Femur (tissue), 1 donor: ENCODE results near the gene PCDHGA1.
A peak's percentile ranks its signal among the peaks of the same experiment; 100 is the strongest.
"Not testable (repeated sequence)": the region's sequence is repeated elsewhere in the genome, so short reads cannot be mapped to it uniquely, and the experiment has no call there.

Experiments
- DNase-seq: peaks from one replicate; pipeline ENCODE4 v3.0.0-alpha.2; 2017

PCDHGA1 gene

GRCh38 chr5:141330299-141331080, at the start of gene PCDHGA1:
TSS of gene PCDHGA1 (plus strand) at chr5:141330514.
- DNase-seq = no peak

DNA sequence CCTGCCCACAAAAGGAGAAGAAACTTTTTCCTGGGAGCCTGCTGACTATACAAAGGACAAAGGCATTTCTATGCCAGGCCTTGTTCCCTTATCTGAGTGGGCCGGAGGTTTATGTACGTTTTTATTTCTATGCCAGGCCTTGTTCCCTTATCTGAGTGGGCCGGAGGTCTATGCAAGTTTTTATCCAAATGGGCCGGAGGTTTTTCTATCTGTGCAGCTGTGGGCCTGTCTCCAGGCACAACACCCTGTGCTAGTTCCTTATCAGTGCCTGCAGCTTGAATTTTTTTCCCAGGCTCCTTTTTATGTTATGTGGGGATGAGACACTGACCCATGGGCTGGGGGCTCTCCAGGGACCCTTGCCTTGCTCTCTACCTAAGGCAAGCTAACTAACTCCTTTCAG, 31.9 kb upstream of the PCDHGA1 start:
- no peak for DNase-seq

DNA sequence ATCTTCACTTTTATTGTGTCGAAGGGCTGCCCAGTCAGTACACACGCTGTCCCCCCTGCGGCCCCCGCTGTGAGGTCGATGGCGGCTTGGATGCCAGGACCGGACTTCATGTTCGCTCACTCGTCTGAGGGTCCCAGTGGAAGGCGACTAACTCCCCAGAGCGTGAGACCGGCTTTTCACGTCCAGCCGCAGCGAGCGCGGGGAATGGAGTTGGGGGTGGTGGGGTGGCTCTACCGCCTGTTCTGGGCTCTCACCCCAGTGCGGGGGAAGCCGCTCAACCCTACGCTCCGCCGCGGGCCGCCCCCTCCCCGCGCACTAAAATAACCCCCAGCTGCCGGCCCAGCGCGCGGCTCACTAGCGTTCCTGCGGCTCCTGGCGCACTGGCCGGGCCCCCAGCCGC, 26.6 kb upstream of the PCDHGA1 start, which contains the start of gene SLC25A2:
Gene SLC25A2, minus strand, starts transcription at position 294 of the 400 bp plus-strand sequence. Its CDS starts 184 bp downstream, at position 110.
- DNase-seq = no peak

DNA sequence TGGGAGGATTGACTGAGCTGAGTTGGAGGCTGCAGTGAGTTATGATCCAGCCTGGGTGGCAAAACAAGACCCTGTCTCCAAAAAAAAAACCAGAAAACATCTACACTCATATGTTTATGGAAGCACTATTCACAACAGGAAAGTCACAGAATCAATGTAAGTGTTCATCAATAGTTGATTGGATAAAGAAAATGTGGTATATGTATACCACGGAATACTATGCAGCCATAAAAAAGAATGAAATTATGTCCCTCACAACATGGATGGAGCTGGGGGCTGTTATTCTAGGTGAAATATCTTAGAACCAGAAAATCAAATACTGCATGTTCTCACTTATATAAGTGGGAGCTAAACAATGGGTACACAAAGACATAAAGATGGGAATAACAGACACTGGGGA, 23.7 kb upstream of the PCDHGA1 start:
- no peak for DNase-seq

- DNase-seq = no peak
Observed at GRCh38 chr5:141313711-141314110, 16.6 kb upstream of the PCDHGA1 start.

- DNase-seq = not testable (repeated sequence)
Observed at GRCh38 chr5:141316963-141317362, 13.4 kb upstream of the PCDHGA1 start.

GRCh38 chr5:141319202-141319601, 11.1 kb upstream of the PCDHGA1 start:
- no peak for DNase-seq

DNA sequence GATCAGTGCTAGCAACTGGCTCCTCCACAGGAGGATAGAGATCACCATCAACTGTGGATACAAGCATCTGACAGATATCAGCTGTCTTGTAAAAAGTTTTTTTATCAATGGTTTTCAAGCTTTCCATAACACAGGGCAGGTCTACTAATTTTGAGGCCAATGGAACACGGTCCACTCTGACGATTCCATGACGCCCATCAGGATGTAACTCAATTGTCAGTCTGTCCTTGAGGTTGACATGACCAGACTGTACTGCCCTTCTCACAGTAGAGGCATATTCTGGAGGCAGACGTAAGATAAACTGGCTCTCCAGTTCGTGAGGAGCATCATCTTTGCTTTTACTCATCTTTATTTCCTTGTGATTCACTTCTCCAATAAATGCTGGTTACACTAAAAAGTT, 10.6 kb upstream of the PCDHGA1 start:
- DNase-seq = no peak

- DNase-seq = peak; percentile 95
Observed at GRCh38 chr5:141320225-141321169, 9.8 kb upstream of the PCDHGA1 start, which contains the start of gene TAF7. TSS of gene TAF7 (minus strand) at chr5:141320784. CDS start at chr5:141320044, 740 bp downstream.

GRCh38 chr5:141322261-141322660, 8.1 kb upstream of the PCDHGA1 start:
- no peak for DNase-seq

DNA sequence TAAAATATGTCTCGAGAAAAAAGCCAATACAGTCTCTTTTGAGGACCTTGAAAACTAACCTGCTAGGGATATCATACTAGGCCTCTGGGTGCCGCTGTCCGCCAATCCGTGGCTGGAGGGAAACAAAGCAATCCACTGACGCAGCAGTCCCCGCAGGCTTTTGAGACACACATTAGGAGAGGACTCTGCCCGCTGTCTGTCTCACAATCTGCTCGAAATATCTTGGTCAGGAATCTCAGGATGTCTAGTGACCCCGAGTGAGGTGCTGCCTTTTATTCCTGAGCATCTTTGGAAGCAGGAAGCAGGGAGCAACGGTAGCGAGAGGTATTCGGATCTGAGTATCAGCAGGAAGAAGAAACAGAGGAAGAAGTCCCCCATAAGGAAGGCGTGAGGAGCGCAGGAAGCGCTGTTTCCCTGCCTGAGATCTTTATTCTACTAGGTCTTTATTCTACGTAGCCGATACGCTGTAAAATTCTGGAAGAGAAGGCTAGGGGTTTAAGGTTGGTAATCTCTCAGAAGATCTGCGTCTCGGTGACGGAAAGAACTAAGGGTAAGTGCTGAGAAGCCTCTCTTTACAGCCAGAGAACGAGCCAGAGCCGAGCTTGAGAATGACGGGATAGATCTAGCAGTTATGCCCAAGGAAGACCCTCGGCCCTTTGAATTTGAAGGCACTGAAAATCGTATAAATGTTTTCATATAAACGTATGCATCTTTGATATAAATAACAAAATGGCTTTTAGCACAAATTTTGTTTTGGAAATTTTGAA, 4.0 kb upstream of the PCDHGA1 start:
- peak; percentile 44 for DNase-seq

DNA sequence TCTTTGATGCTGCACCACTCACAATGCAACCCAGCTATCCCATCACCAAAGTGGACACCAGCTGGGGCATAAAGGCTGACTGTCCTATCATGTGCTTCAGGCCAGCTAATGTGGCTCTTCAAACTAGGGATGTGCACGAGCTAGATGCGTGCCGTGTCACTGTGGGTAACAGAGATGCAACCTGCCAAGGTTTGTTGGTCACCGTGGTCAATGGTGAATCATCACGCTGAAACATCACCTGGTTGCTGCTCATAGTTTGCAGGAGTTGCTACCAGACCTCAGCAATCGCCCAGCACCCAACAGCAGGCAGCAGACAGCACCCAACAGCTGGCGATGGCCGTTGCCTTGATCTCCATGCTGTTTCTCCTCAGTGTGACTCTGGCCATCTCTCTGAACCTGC, 2.1 kb upstream of the PCDHGA1 start:
- no peak for DNase-seq

- not testable (repeated sequence) for DNase-seq
Observed at GRCh38 chr5:141332571-141332970, 2.3 kb downstream of the PCDHGA1 start.

DNA sequence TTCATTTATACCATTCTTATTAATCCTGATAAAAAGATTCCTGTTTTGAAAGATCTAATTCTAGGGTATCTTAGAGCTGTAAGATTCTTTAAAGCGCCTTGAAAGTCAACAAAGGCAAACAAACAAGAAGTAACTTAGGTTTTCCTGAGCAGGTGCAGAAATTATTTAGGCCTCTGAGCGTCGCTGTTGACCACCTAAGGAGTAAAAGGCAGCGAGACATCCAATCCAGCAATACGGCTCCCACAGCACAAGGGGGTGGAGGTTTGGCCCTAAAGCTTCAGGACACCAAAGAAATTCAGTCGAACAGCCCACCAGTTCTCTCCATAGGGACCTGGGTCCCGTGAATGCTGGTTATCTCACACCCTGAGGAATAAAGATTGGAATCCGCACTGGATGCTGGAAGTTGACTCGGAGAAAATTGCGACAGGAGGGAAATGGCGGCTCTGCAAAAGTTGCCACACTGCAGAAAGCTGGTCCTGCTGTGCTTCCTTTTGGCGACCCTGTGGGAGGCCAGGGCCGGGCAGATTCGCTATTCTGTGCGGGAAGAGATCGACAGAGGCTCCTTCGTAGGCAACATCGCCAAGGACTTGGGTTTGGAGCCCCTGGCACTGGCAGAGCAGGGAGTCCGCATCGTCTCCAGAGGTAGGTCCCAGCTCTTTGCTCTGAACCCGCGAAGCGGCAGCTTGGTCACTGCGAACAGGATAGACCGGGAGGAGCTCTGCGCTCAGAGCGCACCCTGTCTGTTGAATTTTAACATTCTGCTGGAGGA, 8.4 kb downstream of the PCDHGA1 start, which contains the start of gene PCDHGA2:
Gene PCDHGA2, plus strand, starts transcription at position 223 of the 769 bp plus-strand sequence.
- peak; percentile 37 for DNase-seq

DNA sequence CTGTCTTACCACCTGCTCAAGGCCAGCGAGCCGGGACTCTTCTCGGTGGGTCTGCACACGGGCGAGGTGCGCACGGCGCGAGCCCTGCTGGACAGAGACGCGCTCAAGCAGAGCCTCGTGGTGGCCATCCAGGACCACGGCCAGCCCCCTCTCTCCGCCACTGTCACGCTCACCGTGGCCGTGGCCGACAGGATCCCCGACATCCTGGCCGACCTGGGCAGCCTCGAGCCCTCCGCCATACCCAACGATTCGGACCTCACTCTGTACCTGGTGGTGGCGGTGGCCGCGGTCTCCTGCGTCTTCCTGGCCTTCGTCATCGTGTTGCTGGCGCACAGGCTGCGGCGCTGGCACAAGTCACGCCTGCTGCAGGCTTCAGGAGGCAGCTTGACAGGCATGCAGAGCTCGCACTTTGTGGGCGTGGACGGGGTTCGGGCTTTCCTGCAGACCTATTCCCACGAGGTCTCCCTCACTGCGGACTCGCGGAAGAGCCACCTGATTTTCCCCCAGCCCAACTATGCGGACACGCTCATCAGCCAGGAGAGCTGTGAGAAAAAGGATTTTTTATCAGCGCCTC, 10.6 kb downstream of the PCDHGA1 start:
- DNase-seq = not testable (repeated sequence)

DNA sequence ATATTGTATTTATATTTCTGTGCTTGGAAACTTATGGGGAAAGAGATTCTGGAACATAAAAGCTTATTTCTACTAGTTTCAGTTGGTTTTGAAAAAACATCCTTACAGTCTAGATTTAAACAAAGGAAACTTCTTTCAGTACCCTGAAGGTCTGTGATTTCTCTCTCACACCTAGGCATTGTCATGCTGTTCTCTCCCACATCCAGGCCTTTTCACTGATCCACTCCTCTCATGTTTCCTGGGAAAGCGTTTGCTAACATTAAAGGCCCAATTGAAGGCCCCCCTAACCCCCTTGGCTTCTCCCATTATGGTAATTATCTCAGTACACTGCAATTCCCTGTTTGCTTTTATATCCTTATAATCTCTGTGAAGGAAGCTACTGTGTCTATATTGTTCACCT, 12.5 kb downstream of the PCDHGA1 start:
- DNase-seq = no peak

DNA sequence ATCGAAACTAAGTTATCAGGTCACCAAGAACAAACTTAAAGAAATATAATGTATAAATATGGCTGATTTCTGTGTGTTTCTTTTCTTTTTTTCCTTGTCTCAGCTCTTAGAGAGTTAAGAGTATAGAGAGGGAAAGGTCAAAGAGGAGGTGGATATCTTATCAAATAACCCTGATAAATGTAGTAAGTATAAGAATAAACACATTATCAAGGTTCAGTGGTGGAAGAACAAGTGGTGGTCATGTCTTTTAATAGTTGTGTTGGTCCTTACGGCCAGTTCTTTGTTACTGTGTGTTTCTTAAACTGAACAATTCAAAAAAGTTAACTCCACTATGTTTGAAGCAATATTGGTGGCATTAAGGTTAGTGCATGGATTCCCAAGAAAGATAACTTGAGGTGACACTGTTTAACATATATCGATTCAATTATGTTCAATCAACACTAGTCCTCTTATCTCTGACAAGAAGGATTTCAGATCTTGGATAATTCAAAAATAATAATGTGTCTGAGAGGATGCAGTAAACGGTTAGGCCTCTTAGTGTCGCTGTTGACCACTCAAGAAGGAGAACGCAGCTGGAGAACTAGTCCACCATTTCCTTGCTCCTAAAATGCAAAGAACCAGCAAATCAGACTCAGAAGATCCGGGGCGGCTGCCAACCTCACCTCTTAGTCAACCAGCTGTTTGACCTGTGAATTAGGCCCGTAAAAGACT, 13.1 kb downstream of the PCDHGA1 start, which contains the start of gene PCDHGA3:
Gene PCDHGA3, plus strand, starts transcription at position 588 of the 711 bp plus-strand sequence. CDS start 205 bp downstream, outside the sequence.
- no peak for DNase-seq

- no peak for DNase-seq
Observed at GRCh38 chr5:141343953-141344463, 13.7 kb downstream of the PCDHGA1 start.

GRCh38 chr5:141345327-141345726, 15.0 kb downstream of the PCDHGA1 start:
- no peak for DNase-seq

- not testable (repeated sequence) for DNase-seq
Observed at GRCh38 chr5:141346017-141346416, 15.7 kb downstream of the PCDHGA1 start.
